ENCODE results near the gene ADORA3.

ADORA3 gene

GRCh38 chr1:111515291-111516004, 12.0 kb upstream of the ADORA3 start:
- no peak for DNase-seq
- TF ChIP-seq GATA1 (IDR thresholded peaks at IDR 0.05; ENCODE audit: low read depth, low read length) (no peak), POLR2A (IDR thresholded peaks at IDR 0.05; ENCODE audit: low read length) (no peak)

GRCh38 chr1:111513410-111514020, 10.1 kb upstream of the ADORA3 start:
- peak; percentile 47 to 61 for DNase-seq
- TF ChIP-seq GATA1 (IDR thresholded peaks at IDR 0.05; ENCODE audit: low read depth, low read length), result no peak
- peak; percentile 37 for TF ChIP-seq POLR2A (IDR thresholded peaks at IDR 0.05; ENCODE audit: low read length)

- no peak for DNase-seq
- no peak for TF ChIP-seq GATA1 (IDR thresholded peaks at IDR 0.05; ENCODE audit: low read depth, low read length)
These were observed 9.5 kb upstream of the ADORA3 start for GRCh38 chr1:111512931-111513330.

- TF ChIP-seq POLR2A (IDR thresholded peaks at IDR 0.05; ENCODE audit: low read length) (no peak), GATA1 (IDR thresholded peaks at IDR 0.05; ENCODE audit: low read depth, low read length) (no peak)
- peak in 1 of 2 experiments; percentile 13 for DNase-seq
These were observed 8.9 kb upstream of the ADORA3 start for GRCh38 chr1:111512132-111512889.

- no peak for DNase-seq
- no peak for TF ChIP-seq GATA1 (IDR thresholded peaks at IDR 0.05; ENCODE audit: low read depth, low read length)
- no peak for TF ChIP-seq POLR2A (IDR thresholded peaks at IDR 0.05; ENCODE audit: low read length)
These were observed 7.9 kb upstream of the ADORA3 start for GRCh38 chr1:111511370-111511769.

GRCh38 chr1:111509997-111510375, 6.6 kb upstream of the ADORA3 start:
- peak in 1 of 2 experiments; percentile 35 for DNase-seq
- TF ChIP-seq POLR2A (IDR thresholded peaks at IDR 0.05; ENCODE audit: low read length) (no peak), GATA1 (IDR thresholded peaks at IDR 0.05; ENCODE audit: low read depth, low read length) (no peak)

- peak; percentile 80 to 82 for DNase-seq
- no peak for TF ChIP-seq GATA1 (IDR thresholded peaks at IDR 0.05; ENCODE audit: low read depth, low read length)
- TF ChIP-seq POLR2A (IDR thresholded peaks at IDR 0.05; ENCODE audit: low read length), result no peak
These were observed 4.2 kb upstream of the ADORA3 start for GRCh38 chr1:111507411-111508201.

- no peak for TF ChIP-seq GATA1 (IDR thresholded peaks at IDR 0.05; ENCODE audit: low read depth, low read length)
- TF ChIP-seq POLR2A (IDR thresholded peaks at IDR 0.05; ENCODE audit: low read length), result no peak
- no peak for DNase-seq
These were observed 3.1 kb upstream of the ADORA3 start for GRCh38 chr1:111506561-111506960.

GRCh38 chr1:111505641-111506119, 2.2 kb upstream of the ADORA3 start:
- no peak for TF ChIP-seq GATA1 (IDR thresholded peaks at IDR 0.05; ENCODE audit: low read depth, low read length)
- TF ChIP-seq POLR2A (IDR thresholded peaks at IDR 0.05; ENCODE audit: low read length), result no peak
- no peak for DNase-seq

- TF ChIP-seq GATA1 (IDR thresholded peaks at IDR 0.05; ENCODE audit: low read depth, low read length) (no peak), POLR2A (IDR thresholded peaks at IDR 0.05; ENCODE audit: low read length) (no peak)
- no peak for DNase-seq
These were observed 664 bp upstream of the ADORA3 start for GRCh38 chr1:111504097-111504496.

- DNase-seq, result no peak
- TF ChIP-seq GATA1 (IDR thresholded peaks at IDR 0.05; ENCODE audit: low read depth, low read length), result no peak
- no peak for TF ChIP-seq POLR2A (IDR thresholded peaks at IDR 0.05; ENCODE audit: low read length)
These were observed 1.8 kb downstream of the ADORA3 start for GRCh38 chr1:111501645-111502044.

GRCh38 chr1:111499026-111499785, 4.2 kb downstream of the ADORA3 start:
- TF ChIP-seq GATA1 (IDR thresholded peaks at IDR 0.05; ENCODE audit: low read depth, low read length) (no peak), POLR2A (IDR thresholded peaks at IDR 0.05; ENCODE audit: low read length) (no peak)
- no peak for DNase-seq

GRCh38 chr1:111497592-111497991, 5.8 kb downstream of the ADORA3 start:
- TF ChIP-seq POLR2A (IDR thresholded peaks at IDR 0.05; ENCODE audit: low read length) (no peak), GATA1 (IDR thresholded peaks at IDR 0.05; ENCODE audit: low read depth, low read length) (no peak)
- DNase-seq, result no peak
